ENCODE data around the gene PGLYRP1. TPM values are rescaled to one million over a fixed set of nuclear protein-coding genes. Genes with fewer than 3 reads are reported as not detected.

The PGLYRP1 gene
- total RNA-seq, 4 donors from 2014 or later = not detected

- Histone ChIP-seq H3K4me3 (peak overlapping the region in 2 of 4 donors; percentile 46 to 66), H3K27me3 (peaks cover 0 to 43% of the 10 kb centered on the region in 2 donors), H3K36me3 (peaks cover 0 to 25% (median 0%) of the 10 kb centered on the region in 3 donors), H3K27ac (no peak overlapping the region), H3K4me1 (peaks cover 0 to 28% (median 21%) of the 10 kb centered on the region in 4 donors), H3K9me3 (no peaks in the 10 kb centered on the region)
- WGBS, 2 donors = 49 to 52% methylated on average over 7 of the region's 7 CpGs
- TF ChIP-seq, protein P1, sequence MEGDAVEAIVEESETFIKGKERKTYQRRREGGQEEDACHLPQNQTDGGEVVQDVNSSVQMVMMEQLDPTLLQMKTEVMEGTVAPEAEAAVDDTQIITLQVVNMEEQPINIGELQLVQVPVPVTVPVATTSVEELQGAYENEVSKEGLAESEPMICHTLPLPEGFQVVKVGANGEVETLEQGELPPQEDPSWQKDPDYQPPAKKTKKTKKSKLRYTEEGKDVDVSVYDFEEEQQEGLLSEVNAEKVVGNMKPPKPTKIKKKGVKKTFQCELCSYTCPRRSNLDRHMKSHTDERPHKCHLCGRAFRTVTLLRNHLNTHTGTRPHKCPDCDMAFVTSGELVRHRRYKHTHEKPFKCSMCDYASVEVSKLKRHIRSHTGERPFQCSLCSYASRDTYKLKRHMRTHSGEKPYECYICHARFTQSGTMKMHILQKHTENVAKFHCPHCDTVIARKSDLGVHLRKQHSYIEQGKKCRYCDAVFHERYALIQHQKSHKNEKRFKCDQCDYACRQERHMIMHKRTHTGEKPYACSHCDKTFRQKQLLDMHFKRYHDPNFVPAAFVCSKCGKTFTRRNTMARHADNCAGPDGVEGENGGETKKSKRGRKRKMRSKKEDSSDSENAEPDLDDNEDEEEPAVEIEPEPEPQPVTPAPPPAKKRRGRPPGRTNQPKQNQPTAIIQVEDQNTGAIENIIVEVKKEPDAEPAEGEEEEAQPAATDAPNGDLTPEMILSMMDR (IDR thresholded peaks at IDR 0.05) = peak in 2 of 5 experiments; percentile 10 to 29
- TF ChIP-seq POLR2A (IDR thresholded peaks at IDR 0.05) = no peak
- no peak for DNase-seq (ENCODE audit: low spot score in 2 of 2)
These were observed 5.8 kb downstream of the PGLYRP1 start for GRCh38 chr19:46017095-46017429.

DNA sequence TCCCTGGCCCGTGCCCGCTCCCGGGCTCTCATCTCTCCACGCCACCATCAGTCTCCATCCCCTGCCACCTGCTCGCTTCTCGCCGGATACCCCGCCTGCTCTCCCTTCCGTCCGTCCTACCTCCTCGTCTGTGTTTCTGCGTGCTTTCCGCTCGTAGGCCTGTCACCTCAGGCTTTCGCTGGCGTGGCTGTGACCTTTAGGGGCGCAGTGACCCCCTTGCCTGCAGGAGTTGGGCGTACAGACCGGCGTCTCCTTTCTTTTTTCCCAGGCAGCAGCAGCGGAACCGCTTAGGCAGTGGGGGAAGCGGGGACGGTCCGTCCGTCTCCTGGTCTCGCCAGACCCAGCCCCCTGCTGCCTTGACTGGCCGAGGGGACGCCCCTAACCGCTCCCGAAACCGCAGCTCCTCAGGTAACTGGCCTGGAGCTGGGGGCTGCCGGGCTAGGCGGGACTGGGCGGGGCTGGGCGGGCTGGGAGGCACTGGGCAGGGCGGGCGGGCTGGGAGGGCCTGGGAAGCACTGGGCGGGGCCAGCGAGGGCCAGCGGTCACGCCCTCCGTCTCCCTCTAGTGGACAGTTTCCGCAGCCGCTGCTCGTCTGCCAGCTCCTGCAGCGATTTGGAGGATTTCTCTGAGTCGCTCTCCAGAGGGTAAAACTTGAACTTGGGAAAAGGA lies 6.3 kb downstream of the PGLYRP1 start:
- TF ChIP-seq EP300 (IDR thresholded peaks at IDR 0.05) = no peak
- no peak for TF ChIP-seq POLR2A (IDR thresholded peaks at IDR 0.05)
- TF ChIP-seq, protein P1 (IDR thresholded peaks at IDR 0.05) = peak; percentile 60 to 96 (median 85)
- DNase-seq (ENCODE audit: low spot score in 2 of 2) = peak; percentile 62 to 64
- H3K9me3 ChIP-seq = no peaks in the 10 kb centered on the region
- 0 to 1% methylated on average over 36 to 45 of the region's 48 CpGs for WGBS, 2 donors
- peaks cover 0 to 44% of the 10 kb centered on the region in 2 donors for H3K27me3 ChIP-seq
- H3K4me1 ChIP-seq = peaks cover 0 to 28% (median 21%) of the 10 kb centered on the region in 4 donors
- peak overlapping the region; percentile 46 to 69 (median 66) for H3K4me3 ChIP-seq
- peaks cover 0 to 25% (median 0%) of the 10 kb centered on the region in 3 donors for H3K36me3 ChIP-seq
- peak overlapping the region in 2 of 4 donors; percentile 46 to 74 for H3K27ac ChIP-seq

GRCh38 chr19:46015687-46016425 lies 7.0 kb downstream of the PGLYRP1 start:
- TF ChIP-seq POLR2A (IDR thresholded peaks at IDR 0.05) (no peak), EP300 (IDR thresholded peaks at IDR 0.05) (no peak)
- TF ChIP-seq, protein P1 (IDR thresholded peaks at IDR 0.05) = no peak
- Histone ChIP-seq H3K4me1 (peaks cover 0 to 28% (median 21%) of the 10 kb centered on the region in 4 donors), H3K4me3 (peak overlapping the region; percentile 46 to 69 (median 66)), H3K36me3 (peaks cover 0 to 25% (median 0%) of the 10 kb centered on the region in 3 donors), H3K9me3 (no peaks in the 10 kb centered on the region), H3K27me3 (peaks cover 0 to 44% of the 10 kb centered on the region in 2 donors), H3K27ac (peak overlapping the region in 2 of 4 donors; percentile 46 to 74)
- no peak for DNase-seq (ENCODE audit: low spot score in 2 of 2)
- 3 to 8% methylated on average over 26 to 52 of the region's 63 CpGs for WGBS, 2 donors

GRCh38 chr19:46014941-46015686 lies 7.7 kb downstream of the PGLYRP1 start:
- H3K9me3 ChIP-seq = no peaks in the 10 kb centered on the region
- TF ChIP-seq, protein P1 (IDR thresholded peaks at IDR 0.05) = no peak
- TF ChIP-seq EP300 (IDR thresholded peaks at IDR 0.05) (no peak), POLR2A (IDR thresholded peaks at IDR 0.05) (peak in 1 of 2 donors; percentile 23)
- peak overlapping the region in 2 of 4 donors; percentile 5 to 66 for H3K4me3 ChIP-seq
- peaks cover 0 to 25% (median 0%) of the 10 kb centered on the region in 3 donors for H3K36me3 ChIP-seq
- DNase-seq (ENCODE audit: low spot score in 2 of 2) = no peak
- H3K27me3 ChIP-seq = peaks cover 0 to 44% of the 10 kb centered on the region in 2 donors
- WGBS, 2 donors = 9 to 12% methylated on average over 17 to 56 of the region's 74 CpGs
- peak overlapping the region in 1 of 4 donors; percentile 50 for H3K27ac ChIP-seq
- peaks cover 0 to 28% (median 21%) of the 10 kb centered on the region in 4 donors for H3K4me1 ChIP-seq

Measured in tibial nerve (tissue), 4 donors.